GM06990 (cell line): ENCODE results near the gene UBXN4.

Experiments
- DNase-seq: peaks from one replicate; pipeline ENCODE4 v3.0.0-alpha.2; 2011; ENCODE audit not compliant: insufficient read length; ENCODE audit errors: extremely low read depth
- H3K27me3 ChIP-seq: replicated peaks from 2 replicates; pipeline ENCODE4 v1.6.0; 2011; ENCODE audit warnings: low read length; ENCODE audit not compliant: control insufficient read depth, insufficient read depth
- H3K36me3 ChIP-seq: 2 replicates; pipeline ENCODE4 v1.5.1; 2011; ENCODE audit warnings: low read length; ENCODE audit not compliant: control insufficient read depth, insufficient read depth
- H3K4me3 ChIP-seq: replicated peaks from 2 replicates; pipeline ENCODE4 v1.5.1; 2011; ENCODE audit warnings: low read depth, mild to moderate bottlenecking, control low read depth, low read length
- CTCF ChIP-seq: IDR thresholded peaks from 2 replicates; pipeline ENCODE4 v1.5.1; 2011; ENCODE audit warnings: low read length, control low read depth, mild to moderate bottlenecking, inconsistent platforms; ENCODE audit not compliant: insufficient read depth, poor library complexity, severe bottlenecking

UBXN4 gene

GRCh38 chr2:135829378-135830135 is 87.9 kb downstream of the UBXN4 start:
- DNase-seq = no peak
- Histone ChIP-seq H3K27me3 (no peaks in the 10 kb centered on the region), H3K36me3 (no peaks in the 10 kb centered on the region; the same call in 1 of the 2 replicates), H3K4me3 (no peak overlapping the region)
- no peak for TF ChIP-seq CTCF

- Histone ChIP-seq H3K36me3 (no peaks in the 10 kb centered on the region; the same call in 1 of the 2 replicates), H3K4me3 (no peak overlapping the region), H3K27me3 (no peaks in the 10 kb centered on the region)
- TF ChIP-seq CTCF = no peak
- DNase-seq = no peak
These were observed 89.6 kb downstream of the UBXN4 start for GRCh38 chr2:135831180-135831812.

- no peak for TF ChIP-seq CTCF
- no peak for DNase-seq
- no peaks in the 10 kb centered on the region for H3K27me3 ChIP-seq
- no peak overlapping the region for H3K4me3 ChIP-seq
- no peaks in the 10 kb centered on the region; the same call in 1 of the 2 replicates for H3K36me3 ChIP-seq
These were observed 91.2 kb downstream of the UBXN4 start for GRCh38 chr2:135832891-135833290.
